T follicular helper cell (primary cell): ENCODE data around the gene SORL1.

Experiments used
- DNase-seq: peaks from one replicate; pipeline ENCODE4 v3.0.0-alpha.2; 2020; ENCODE audit warnings: low read depth

Gene SORL1

DNA sequence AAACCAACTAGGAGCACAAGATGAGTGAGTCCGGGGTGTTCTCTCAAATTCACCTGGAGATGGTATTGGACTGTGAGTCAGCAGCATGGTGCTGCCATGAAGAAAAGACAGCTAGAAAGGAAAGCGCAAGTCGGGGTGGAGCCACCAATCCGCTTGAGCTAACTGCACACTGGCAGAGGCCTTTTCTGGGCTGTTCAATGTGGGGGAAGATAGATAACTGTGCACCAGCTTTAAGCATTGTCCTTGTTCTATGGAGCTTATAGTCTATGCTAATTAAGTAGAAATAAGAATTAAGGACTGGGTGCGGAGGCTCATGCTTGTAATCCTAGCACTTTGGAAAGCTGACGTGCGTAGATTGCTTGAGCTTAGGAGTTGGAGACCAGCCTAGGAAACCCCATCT lies 22.6 kb downstream of the SORL1 start:
- no peak for DNase-seq

DNA sequence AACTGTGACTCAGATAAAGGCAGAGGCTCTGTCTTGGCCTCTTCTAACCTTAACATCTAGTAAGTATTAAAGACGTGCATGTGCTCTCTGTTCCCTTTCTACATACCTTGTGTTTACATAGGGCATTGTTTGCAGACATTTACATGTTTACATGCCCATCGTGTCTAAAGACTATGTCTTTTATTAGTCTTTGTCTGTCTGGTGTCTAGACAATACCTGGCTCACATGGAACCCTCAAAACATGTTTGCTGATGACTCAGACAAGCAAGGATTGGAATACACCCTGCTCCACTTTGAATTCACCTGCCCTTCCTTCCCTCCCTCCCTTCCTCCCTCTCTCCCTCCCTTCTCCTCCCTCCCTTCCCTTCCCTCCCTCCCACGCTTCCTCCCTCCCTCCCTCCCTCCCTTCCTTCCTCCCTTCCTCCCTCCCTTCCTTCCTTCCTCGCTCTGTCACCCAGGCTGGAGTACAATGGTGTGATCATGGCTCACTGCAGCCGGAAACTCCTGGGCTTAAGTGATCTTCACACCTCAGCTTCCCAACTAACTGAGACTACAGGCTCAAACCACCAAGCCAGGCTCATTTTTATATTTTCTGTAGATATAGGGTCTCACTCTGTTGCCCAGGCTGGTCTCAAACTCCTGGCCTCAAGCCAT lies 24.4 kb downstream of the SORL1 start:
- no peak for DNase-seq

DNA sequence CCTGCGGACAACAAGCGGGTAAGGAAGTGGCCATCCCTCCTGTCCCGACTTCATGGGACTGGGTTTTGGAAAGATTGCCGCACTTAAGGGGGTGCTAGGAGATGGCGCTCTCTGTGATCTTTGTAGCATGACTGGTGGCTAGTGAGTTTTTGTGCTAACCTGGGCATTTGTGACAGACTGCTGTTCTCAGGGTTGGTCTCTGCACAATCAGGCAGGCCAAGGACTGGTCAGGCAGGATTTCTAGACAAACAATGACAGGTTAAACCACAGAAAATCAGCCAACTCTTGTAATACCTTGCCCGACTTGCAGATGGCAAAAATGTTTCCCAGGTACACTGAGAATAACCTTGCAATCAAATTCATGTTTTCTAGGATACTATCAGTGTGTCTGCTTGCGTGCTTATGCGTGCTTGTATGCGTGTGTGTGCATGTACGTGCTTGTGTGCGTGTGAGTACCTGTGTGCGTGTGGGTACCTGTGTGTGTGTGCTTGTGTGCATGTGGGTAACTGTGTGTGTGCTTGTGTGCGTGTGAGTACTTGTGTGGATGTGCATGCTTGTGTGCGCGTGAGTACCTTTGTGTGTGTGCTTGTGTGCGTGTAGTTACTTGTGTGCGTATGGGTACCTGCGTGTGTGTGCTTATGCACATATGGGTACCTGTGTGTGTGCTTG lies 26.2 kb downstream of the SORL1 start:
- no peak for DNase-seq

DNA sequence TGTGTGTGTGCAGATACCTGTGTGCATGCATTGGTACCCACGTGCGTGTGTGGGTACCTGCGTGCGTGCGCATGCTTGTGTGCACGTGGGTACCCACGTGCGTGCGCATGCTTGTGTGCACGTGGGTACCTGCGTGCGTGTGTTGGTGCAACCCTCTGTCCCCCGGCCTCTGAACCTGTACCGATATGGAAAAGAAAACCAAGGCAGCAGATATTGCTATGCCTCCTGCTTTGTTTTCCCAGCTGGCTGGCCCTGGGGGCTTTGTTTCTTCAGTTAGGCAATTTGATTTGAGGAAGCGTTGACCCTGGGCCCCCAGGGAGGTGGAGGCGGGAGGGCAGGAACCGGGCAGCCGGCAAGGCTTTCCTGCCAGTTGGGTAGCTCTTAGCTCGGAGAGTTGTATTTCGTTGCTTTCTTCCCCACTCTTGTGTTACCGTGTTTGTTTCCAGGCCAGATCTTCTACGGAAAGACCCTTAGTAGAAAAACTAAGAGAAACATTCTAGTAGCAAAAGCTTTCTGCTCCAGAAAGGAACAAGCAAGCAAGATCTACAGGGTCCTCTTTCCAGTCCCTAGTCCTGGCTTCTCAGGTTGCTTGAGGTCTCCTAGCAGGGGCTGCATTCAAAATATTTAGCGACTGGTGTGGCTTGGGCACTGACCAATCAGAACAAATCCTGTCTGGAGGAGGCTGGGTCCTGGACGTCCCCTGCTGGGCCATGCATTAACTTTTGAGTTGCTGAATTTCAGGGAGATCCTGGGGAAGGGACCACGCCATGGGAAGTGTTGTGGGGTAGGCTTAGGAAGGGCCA lies 27.0 kb downstream of the SORL1 start:
- DNase-seq: no peak

DNA sequence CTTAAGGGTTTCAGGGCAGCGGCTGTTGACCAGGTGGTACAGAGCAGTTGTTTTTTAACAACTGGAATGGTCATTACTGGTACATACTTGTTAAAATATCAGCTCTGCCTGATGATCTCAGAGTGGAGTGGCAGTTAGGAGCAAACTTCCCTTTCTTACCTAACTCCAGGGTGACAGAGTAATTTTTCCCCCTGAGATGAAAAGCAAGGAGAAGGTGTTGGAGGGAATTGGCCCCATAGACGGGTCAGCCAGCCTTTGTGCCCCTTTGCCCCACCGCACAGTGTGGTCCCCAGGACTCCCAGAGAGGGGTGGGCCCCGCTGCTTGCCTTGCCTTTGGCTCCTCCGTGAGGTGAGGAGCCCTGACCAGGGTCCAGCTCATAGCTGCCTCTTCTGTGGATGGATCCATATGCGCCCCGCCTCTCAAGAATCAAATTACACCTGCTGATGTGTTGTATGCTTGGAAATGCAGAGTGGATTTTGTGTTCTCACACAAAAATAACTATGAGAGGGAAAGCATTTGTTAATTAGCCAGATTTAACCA lies 27.7 kb downstream of the SORL1 start:
- DNase-seq: no peak

DNA sequence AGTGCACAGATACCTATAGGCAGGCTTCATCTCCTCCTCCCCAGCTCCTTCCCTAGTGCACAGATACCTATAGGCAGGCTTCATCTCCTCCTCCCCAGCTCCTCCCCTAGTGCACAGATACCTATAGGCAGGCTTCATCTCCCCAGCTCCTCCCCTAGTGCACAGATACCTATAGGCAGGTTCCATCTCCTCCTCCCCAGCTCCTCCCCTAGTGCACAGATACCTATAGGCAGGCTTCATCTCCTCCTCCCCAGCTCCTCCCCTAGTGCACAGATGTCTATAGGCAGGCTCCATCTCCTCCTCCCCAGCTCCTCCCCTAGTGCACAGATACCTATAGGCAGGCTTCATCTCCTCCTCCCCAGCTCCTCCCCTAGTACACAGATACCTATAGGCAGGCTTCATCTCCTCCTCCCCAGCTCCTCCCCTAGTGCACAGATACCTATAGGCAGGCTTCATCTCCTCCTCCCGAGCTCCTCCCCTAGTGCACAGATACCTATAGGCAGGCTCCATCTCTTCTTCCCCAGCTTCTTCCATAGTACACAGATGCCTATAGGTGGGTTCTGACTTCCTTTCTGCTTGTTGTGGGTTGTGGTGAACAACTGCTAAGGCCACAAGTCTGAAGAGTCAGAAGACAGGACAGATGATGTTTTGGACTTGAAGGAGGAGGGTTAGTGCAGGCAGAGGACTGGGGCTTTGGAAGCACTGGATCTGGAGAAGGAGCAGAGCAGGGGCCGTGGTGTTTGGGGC lies 29.5 kb downstream of the SORL1 start:
- peak; percentile 28 for DNase-seq

DNA sequence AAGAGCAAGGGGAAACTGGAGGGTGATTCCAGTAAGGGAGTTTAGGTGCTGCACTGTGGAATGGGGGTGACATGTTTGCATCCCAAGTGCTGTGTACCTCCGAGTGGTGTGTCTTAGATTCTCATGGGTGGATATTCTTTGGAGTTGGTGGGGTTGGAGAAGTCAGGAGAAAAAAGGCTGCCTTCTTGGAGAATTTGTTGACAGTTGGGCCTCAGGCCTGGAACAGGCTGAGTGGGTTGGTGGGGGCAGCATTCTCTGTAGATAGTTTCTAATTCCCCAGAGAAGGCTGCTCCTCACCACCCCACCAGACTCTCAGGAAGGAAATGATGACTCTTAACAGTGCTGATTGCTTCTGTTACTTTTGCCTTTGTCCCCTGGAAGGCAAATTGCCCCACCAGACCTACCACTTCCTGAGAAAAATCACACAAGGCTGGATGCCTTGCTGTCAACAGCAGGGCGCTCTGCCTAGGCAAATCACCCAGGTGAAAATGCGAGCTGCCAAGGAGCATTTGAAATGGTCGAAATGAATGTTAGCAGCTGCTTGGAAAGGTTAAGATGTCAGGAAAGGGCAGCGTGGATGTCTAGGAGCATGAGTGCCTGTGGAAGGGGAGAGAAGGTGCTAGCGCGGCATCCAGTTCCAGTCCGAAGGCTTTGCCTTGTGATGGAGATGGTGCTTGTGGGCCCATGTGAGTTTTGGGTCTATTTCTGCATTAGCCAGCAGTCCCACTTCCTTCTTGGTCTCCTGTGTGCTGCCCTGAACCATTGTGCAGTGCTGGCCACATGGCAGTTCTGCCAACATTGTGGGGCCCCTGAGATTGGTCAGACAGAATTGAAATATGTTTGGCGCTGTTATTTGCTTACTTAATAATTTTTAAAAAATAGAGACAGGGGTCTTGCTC lies 30.4 kb downstream of the SORL1 start:
- peak; percentile 32 for DNase-seq

DNA sequence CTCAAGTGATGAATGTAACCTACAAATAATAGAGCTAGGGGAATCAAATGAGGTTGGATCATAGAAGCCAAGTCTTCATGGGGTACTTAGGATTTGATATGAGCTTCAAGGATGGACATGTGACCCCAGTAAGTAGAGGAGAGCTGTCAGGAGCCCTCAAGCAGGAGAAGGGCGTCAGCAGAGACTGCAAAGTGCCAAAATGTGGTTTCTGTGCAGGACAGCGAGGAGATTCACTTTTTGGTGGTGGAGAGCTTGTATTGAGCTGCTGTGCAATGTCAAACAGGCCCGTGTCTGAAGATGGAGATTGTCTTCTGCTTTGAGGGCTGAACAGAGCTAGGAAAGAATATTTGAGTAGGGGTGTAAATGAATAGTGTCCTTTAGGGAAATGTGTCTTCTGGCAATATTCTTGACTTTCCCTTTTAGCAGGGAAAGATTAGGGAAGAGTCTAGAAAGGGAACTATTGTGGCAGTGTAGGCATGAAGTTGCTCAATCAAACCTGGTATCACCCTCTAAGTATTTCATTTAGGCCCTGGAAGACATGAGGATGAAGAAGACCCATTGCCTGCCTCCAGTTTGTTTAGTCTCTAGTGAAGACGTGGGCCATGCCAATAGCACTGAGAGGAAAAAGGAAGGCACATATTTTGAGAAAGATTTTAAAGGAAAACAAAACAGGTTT lies 31.8 kb downstream of the SORL1 start:
- no peak for DNase-seq

DNA sequence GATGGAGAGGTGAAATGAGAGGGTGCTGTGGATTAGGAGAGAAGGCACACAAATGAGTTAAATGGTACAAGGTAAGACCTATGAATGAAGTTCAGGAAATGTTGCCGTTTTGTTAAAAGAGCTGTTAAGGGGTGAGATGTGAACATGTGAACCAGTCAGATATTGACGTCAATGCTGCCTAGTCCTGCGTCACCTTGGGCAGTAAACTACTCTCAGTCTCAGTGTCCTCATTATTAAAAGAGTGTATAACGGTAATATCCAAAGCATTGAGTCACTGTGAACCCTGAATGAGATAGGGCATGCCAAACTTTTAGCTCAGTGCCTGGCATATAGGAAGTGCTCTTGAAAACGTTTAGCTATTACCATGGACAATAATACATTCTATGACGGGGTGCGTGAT lies 33.1 kb downstream of the SORL1 start:
- DNase-seq: no peak

DNA sequence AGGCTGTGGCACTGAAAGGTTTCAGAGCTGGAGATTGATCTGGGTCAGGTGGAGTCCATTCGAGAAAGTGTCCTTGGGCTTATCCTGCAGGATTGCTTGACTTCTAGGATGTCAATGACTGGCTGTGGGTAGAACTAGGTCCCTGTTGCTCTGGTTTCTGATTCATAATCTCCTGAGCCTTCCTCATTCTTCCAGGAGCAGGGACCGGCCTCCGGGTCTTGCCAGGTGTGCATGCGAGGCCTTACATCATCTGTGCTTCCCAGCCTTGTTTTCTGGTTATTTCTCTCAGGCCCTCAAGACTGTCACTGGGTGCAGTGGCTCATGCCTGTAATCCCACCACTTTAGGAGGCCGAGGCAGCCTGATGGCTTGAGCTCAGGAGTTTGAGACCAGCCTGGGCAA lies 33.9 kb downstream of the SORL1 start:
- DNase-seq: no peak

DNA sequence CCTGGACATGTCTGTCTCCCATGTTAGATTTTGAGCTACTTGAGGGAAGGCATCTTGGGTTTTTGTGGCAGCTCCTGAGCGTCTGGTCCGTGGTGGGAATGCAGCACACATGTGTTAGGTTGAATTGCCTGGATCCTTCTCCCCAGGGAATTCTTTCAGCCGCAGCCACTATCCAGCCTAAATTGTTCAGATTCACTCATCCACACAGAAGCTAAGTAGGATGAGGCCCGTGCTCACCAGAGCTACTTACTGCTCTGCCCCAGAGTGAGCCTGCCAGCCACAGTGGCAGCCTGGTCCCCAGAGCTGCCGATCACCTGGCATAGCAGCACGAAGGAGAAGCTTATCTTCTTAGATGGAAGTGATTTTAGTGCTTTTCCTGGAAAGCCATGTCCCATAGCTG lies 35.1 kb downstream of the SORL1 start:
- no peak for DNase-seq

DNA sequence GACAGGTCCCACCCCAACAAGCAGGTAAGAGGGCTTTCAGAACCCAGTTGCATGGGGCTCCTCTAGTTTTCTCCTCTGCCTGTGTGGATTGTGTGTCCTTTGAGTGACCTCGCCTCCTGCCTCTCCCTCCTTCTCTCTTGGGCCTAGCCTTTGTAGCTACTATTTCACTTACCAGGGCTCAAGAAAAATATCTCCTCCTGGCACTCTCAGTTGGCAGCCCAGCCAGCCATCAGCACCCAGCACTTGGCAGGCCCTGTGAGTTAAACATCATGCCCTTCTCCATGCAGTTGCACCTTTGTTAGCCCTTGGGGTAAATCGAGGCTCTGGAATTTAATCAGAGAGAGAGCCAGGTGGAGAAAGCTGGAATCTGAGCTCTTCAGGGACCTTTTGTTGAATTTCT lies 36.1 kb downstream of the SORL1 start:
- DNase-seq: no peak

DNA sequence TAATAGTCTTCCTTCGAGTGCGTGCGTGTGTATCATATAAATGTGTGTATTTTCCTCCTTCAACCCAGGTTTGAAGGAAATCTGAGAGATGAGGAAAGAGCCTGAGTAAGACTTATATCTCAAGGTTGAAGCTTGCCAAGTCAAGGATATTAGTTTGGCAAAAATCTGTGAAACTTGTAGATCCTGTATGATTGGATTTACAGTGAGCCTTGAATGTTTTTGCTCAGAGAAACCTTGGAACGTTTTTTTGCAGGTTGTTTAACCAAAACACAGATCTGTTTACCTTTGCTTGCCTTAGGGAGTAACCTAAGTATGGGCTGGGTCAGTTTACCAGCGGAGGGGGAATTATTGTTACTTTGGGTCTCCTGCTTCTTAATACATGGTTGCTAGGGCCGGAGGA lies 36.5 kb downstream of the SORL1 start:
- DNase-seq: no peak

DNA sequence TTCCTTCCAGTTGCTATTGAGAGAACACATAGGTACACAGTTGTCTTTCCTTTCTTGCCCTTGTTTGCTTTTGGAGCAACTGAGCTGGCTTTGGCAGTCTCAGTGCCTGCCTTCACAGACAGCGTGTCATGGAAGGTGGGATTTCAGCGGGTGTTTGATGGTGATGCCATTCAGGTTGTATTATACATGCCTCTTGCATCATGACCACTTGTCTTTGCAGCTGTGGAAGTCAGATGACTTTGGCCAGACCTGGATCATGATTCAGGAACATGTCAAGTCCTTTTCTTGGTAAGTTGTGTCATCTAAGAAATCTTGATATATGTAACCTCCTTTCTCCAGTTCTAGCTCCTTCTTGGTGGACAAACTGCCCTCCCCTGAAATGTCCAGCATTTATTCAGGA lies 37.7 kb downstream of the SORL1 start:
- no peak for DNase-seq

DNA sequence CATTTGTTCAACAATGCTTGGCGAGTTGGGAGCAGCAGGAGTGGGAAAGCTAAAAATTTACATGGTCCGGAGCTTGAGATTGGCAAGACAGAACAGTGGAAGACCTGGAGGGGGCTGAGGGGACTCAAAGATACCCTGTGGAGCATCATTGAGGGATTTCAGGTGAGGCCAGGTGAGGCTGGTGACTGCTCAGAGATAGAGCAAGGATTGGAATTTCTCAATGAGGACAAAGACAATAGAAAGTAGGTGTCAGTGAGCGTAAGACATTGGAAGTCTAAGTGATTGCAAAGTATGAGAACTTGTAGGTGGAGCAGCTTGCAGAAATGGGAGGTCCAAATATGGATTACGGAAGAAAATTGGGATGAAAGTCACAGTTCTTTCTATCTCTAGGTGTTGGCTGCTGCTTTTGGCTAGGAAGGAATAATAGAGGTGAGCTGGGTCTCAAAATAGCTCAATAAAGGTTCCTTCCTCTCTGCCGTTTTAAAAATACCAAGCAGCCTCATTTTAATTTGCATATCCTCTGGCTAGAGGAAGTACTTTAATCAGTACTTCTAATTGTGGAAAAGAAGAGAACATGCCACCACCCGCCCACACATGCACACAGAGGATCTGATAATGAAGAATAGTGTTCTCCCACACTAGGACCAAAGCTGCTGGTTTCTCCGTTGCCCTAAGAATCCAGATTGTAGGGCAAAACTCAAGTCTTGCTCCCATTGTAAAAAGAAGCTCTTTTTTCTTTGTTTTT lies 42.4 kb downstream of the SORL1 start:
- DNase-seq: no peak

DNA sequence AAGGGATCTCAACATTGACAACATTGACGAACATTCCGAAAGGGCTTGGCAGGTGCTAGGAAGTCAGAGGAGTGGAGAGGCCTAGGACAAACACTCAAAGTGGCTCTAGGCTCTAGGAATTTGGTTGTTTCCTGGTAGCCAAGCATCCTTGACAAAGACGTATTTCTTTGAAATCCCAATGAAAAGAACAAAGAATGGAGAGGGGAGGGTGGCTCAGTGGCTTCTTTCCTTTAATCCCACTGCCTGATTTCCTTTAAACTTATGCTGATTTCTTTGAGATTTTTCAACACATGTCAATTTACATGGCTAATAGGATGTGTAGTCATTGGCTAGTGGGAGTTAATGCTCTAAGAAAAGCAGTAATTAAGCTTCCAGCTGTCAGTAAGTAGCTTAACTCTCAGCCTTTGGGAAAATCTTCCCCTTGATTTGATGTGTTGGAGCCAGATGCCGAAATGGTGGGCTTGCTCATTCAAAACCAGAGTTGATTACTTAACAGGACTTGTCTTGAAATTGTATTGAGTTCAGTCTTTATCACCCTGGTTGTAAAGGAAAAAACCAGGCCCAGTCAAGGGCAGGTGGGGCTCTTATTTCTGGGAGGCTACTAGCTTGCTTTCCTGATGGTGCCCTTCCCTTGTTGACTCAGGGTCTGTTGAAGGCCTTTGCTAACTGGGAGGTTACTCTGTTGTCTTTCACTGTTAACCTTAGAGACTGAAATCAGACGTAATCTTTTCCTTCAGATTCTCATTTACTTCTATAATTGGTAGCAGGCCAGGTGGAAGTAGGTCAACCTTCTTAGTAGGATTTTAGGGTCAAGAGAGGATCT lies 45.3 kb downstream of the SORL1 start:
- no peak for DNase-seq

DNA sequence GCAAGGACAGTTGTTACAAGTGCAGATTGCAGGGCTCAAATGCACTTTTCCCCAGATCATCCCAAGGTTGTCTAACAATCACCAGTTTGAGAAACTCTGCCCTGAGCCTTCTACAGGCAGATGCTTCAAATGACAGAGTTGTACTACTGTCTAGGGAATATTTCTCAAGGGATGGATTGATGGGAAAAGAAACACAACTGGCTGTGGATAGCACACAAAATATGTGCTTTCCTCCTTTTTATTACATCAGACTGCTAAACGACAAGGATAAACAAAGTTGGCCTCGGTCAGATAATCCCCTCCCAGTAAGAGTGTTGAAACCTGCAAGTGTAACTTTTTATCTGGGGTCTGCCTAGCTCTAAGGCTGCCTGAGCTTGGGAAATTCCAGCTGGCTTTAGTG lies 47.3 kb downstream of the SORL1 start:
- DNase-seq: no peak

DNA sequence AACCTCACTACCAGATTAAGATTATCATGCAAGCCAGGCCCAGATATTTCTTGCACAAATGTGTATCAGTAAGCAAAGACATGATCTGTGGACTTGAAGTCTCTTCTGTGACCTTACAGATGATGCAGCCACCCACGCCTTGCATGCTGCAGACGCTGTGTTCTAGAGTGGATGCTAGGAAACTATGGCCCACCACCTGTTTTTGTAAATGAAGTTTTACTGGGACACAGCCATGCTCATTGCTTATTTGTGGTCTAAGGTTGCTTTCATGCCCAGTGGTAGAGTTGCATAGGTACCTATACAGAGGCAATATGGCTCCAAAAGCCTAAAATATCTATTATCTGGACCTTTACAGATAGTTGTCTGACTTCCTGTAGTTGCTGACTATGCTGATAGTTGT lies 48.2 kb downstream of the SORL1 start:
- DNase-seq: no peak

DNA sequence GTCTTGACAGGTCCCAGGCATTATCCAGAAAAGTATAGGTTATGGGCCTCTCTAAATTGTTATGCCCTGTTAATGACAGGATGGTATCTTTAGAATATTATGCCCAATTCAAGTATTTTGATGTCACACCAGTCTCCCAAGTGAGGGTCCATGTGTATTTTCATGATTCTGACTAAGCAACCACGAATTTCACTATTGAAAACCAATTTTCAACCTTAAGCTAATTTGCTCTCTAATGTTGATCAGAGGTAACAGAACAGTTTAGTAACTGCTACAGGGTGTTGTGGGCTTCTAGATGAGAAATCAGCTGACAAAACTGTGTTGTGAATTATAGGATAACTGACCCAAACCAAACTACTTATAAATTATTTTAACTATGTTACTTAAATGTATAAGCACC lies 48.6 kb downstream of the SORL1 start:
- no peak for DNase-seq
